ENCODE measurements around the gene UNC13B. TPM values are rescaled to one million over a fixed set of nuclear protein-coding genes. Genes with fewer than 3 reads are reported as not detected.

UNC13B gene
- total and polyA plus RNA-seq, 2 of the 8 experiments (the other 6 are each of a cell fraction or from before 2014, with no cell fraction given): 23.1 to 51.7 TPM

DNA sequence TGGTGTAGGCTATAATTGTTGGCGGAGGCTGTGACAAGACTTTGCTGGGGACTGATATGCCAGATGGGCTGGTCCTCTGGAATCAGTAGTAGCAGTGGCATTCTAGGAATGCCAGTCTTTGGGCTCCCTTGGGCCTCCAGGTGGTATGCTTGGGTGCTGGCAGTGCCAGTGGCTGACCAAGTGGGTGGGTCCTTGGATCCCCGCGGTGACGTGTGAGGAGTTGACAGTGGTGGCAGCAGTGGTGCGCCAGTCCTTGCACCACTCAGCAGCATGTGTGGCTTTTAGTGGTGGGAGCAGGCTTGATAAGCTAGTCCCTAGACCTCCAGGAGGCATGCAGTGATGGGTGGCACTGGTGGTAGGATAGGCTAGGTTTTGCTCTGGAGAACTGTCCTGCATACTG is 63.9 kb downstream of the UNC13B start:
- no peak overlapping the region for H3K18ac ChIP-seq (ENCODE audit: extremely low read depth, low read length)
- CTCF ChIA-PET (ENCODE audit: partially characterized antibody): interaction anchor here (1.0 kb wide), 1 partner anchor 104 kb away, joined by 3 read pairs; no protein-coding TSS in a partner anchor
- H3K9ac ChIP-seq (replicated peaks in 1 of 4; ENCODE audit: extremely low read depth in 1 of 4, low read depth in 3 of 4, low read length in 3 of 4): no peak overlapping the region
- POLR2A ChIA-PET (ENCODE audit: partially characterized antibody): no interaction called here
- H3K27me3 ChIP-seq (replicated peaks in 1 of 4; ENCODE audit: control insufficient read depth in 3 of 4, extremely low read depth in 1 of 4, insufficient read depth in 3 of 4, low read length in 3 of 4): no peaks in the 10 kb centered on the region
- DNase-seq (ENCODE audit: low read depth in 1 of 2, low spot score in 2 of 2): no peak
- no peak overlapping the region for H3K27ac ChIP-seq (ENCODE audit: low read depth, low read length)
- no peak overlapping the region for H3K14ac ChIP-seq (ENCODE audit: insufficient read length)
- no peak overlapping the region for H3K23ac ChIP-seq (ENCODE audit: insufficient read length)
- no peak overlapping the region for H4K5ac ChIP-seq (ENCODE audit: insufficient read length, low read depth, low read length)
- no peaks in the 10 kb centered on the region for H3K36me3 ChIP-seq (ENCODE audit: control insufficient read depth in 2 of 4, insufficient read depth in 4 of 4, low read length in 3 of 4)
- H2BK20ac ChIP-seq (ENCODE audit: low read length): no peak overlapping the region
- H2BK120ac ChIP-seq (replicated peaks; ENCODE audit: low read depth, low read length): no peak overlapping the region
- no peak overlapping the region for H3K4me2 ChIP-seq (ENCODE audit: insufficient read depth in 1 of 2, low read depth in 2 of 2, low read length in 2 of 2)
- no peaks in the 10 kb centered on the region; the same call in none of the 2 replicates for H3K79me1 ChIP-seq (ENCODE audit: low read depth, low read length)
- H4K8ac ChIP-seq (ENCODE audit: extremely low read depth, insufficient read depth, low read length): peak overlapping the region; percentile 51
- H2BK5ac ChIP-seq (ENCODE audit: low read depth, low read length): no peak overlapping the region
- no peak overlapping the region for H2BK12ac ChIP-seq (ENCODE audit: low read depth, low read length)
- H4K20me1 ChIP-seq (replicated peaks in 1 of 2; ENCODE audit: control insufficient read depth in 1 of 2, insufficient read depth in 2 of 2, low read length in 2 of 2): peaks cover 0 to 1% of the 10 kb centered on the region in 2 experiments
- H3K4me3 ChIP-seq (ENCODE audit: extremely low read depth in 1 of 4, insufficient read depth in 2 of 4, low read depth in 3 of 4, low read length in 4 of 4): no peak overlapping the region
- WGBS, 2 experiments (ENCODE audit: extremely low coverage in 1 of 2, insufficient coverage in 1 of 2, insufficient read length in 1 of 2, insufficient replicate concordance in 2 of 2, low coverage in 1 of 2, low lambda C conversion rate in 2 of 2, missing lambda C conversion rate in 1 of 2): 95% methylated on average over 5 of the region's 5 CpGs; no CpG with 5 or more reads in 1 of the 2 experiments
- peaks cover 0 to 10% of the 10 kb centered on the region in 2 experiments; a peak in 1 of 4 replicates for H3K79me2 ChIP-seq (ENCODE audit: control insufficient read depth in 1 of 2, insufficient read depth in 2 of 2, low read length in 2 of 2)
- H3K4me1 ChIP-seq (replicated peaks in 1 of 4; ENCODE audit: control insufficient read depth in 3 of 4, insufficient read depth in 4 of 4, low read length in 3 of 4): peaks cover 0 to 4% (median 0%) of the 10 kb centered on the region in 4 experiments; a peak in 1 of 7 replicates
- no peak overlapping the region for H3K4ac ChIP-seq (replicated peaks; ENCODE audit: insufficient read length, low read depth, low read length)
- H3K56ac ChIP-seq (replicated peaks; ENCODE audit: insufficient read length, low read depth, low read length): no peak overlapping the region
- no peak overlapping the region for H2BK15ac ChIP-seq (ENCODE audit: low read length)
- H2AK5ac ChIP-seq (ENCODE audit: low read depth, low read length): no peak overlapping the region
- H2AFZ ChIP-seq (ENCODE audit: low read length): no peak overlapping the region
- H4K91ac ChIP-seq (replicated peaks; ENCODE audit: insufficient read length, low read length): no peak overlapping the region
- no peaks in the 10 kb centered on the region for H3K23me2 ChIP-seq (ENCODE audit: low read depth, low read length)
- H3K9me3 ChIP-seq (ENCODE audit: insufficient read depth in 2 of 2, low read depth in 1 of 2, low read length in 1 of 2): peaks cover 0 to 5% of the 10 kb centered on the region in 2 experiments; a peak in 1 of 4 replicates
- FAIRE-seq: no peak
- TF ChIP-seq EP300 (IDR thresholded peaks at IDR 0.05; ENCODE audit: borderline replicate concordance in 1 of 2, low read depth in 2 of 2, low read length in 2 of 2) (no peak), CREB1 (IDR thresholded peaks at IDR 0.05) (no peak), TBP (IDR thresholded peaks at IDR 0.05; ENCODE audit: low read depth, low read length) (no peak), SRF (IDR thresholded peaks at IDR 0.05; ENCODE audit: low read depth, low read length) (no peak), SIRT6 (IDR thresholded peaks at IDR 0.05; ENCODE audit: low read length) (no peak)
